RPMI7951 (cell line): Measurements from ENCODE around the gene SERPINI1. TPM values are rescaled to one million over a fixed set of nuclear protein-coding genes. Genes with fewer than 3 reads are reported as not detected.

Experiments
- DNase-seq: peaks from one replicate; pipeline ENCODE4 v3.0.0-alpha.2; 2012; ENCODE audit warnings: low read depth
- total RNA-seq: library from RNA; depleted of rRNA; stranded (reverse); fragments of >200 nt; shearing (Covaris generic); gene quantifications from 2 replicates; pipeline ENCODE4 v1.2.3, GENCODE V29; 2014; rRNA removed

SERPINI1 gene, protein sequence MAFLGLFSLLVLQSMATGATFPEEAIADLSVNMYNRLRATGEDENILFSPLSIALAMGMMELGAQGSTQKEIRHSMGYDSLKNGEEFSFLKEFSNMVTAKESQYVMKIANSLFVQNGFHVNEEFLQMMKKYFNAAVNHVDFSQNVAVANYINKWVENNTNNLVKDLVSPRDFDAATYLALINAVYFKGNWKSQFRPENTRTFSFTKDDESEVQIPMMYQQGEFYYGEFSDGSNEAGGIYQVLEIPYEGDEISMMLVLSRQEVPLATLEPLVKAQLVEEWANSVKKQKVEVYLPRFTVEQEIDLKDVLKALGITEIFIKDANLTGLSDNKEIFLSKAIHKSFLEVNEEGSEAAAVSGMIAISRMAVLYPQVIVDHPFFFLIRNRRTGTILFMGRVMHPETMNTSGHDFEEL
- total RNA-seq, result 1.9 TPM in 2 replicates

DNA sequence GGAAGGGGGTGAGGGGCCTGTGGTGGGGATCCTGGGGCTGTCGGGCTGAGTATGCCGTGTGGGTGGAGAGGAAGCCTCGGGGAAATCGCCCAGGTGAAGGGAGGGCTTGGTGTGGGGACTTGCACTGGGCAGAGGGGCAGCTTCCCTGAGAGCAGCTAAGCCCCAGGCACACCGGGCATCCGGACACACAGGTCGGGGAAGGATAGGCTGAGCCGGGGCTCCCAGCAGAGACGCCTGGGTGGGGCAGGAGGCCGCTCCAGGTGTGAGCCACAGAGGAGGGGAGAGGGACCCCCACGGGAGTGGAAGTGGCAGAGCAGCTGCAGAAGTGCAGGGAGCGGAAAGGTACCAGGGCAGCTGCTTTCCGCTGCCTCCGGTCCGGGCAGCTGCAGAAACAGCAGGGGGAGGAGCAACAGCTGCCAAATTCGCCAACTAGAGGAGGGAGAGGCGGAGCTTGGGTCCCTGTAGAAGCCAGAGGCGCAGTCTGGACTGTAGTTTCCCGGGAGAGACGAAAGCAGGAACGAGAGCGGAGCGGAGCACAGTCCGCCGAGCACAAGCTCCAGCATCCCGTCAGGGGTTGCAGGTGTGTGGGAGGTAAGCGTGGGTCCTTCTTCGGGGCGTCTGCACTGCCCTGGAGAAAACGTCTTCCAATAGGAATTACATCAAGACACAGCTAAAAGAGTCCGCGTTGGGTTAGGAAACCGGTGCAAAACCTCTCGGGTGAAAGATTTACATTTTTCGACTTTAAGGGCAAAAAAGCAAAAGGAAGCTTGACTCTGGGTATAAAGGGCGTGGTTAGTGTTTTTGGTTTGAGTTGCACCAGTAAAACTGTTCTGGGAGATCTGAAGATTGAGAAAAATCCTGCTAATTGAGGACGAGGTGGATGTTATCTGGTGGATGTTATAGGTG lies at the start of gene SERPINI1:
TSS of gene SERPINI1 (plus strand) at position 489 of the 906 bp plus-strand sequence. CDS start 53,408 bp downstream, outside the sequence.
- peak; percentile 92 for DNase-seq

- DNase-seq, result peak; percentile 34
Observed at GRCh38 chr3:167691366-167691765, 44.2 kb upstream of the SERPINI1 start.

DNA sequence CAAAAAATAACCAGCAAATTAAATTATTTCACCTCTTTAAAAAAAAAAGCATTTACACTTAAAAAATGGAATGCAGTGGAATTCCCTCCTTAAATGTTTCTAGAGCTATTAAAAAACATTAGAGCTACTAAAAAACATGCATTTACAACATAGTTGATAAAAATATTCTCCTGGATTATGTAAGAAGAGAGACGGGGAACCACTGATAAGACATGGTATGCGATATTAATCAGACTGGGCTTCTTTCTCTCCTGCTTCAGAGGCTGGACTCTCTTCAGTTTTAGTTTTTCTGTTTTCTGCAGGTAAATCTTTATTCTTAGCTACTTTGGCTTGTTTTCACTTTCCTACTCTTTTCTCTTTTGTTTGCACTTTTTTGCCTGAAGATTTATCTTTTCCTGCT lies 41.4 kb upstream of the SERPINI1 start:
- DNase-seq, result no peak

DNA sequence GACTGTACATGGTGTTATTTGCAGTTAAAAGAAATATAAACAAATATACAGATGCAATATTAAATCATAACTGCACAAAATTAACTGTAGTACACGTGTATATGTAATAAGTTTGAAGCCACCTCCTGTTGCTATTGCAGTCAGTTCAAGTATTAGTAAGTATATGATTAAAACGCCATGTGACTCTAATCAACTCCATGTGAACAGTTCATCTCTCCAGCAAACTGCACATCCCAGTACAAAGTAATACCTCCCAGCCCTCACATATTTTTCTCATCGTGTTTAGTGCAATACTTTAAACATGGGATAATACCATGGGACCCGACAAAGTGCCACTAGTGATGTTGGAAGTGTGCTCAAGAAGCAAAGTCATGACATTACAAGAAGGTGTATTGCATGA lies 35.5 kb upstream of the SERPINI1 start:
- no peak for DNase-seq

DNA sequence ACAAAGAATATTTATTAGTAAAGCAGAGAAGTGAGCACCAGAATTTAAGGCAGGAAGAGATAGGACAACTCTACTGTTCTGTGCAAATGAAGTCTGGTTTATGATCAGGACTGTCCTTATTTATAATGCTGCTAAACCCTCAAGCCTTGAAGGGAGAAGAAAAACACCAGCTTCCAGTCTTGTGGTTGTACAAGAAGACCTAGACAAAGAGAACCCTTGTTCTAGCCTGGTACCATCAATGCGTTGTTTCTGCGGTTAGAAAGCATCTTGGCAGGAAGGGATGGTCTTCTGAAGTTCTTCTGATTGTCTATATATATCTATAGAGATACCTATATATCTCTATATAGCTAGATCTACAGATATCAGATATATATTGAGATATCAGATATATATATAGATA lies 34.6 kb upstream of the SERPINI1 start:
- peak; percentile 12 for DNase-seq

GRCh38 chr3:167705840-167706239 lies 29.7 kb upstream of the SERPINI1 start:
- no peak for DNase-seq

- DNase-seq, result no peak
Observed at GRCh38 chr3:167709690-167710089, 25.8 kb upstream of the SERPINI1 start.

GRCh38 chr3:167710552-167710951 lies 25.0 kb upstream of the SERPINI1 start:
- no peak for DNase-seq

- no peak for DNase-seq
Observed at GRCh38 chr3:167711439-167711838, 24.1 kb upstream of the SERPINI1 start.

DNA sequence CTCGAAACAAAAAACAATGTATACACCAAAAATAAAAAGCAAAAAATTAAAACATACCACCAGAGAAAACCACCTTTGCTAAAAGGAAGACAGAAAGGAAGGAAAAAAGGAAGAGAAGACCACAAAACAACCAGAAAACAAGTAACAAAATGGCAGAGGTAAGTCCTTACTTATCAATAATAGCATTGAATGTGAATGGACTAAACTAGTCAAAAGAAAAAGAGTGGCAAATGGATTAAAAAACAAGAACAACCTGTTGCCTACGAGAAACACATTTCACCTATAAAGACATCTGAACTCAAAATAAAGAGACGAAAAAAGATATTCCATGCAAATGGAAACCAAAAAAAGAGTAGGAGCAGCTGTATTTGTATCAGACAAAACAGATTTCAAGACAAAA lies 23.1 kb upstream of the SERPINI1 start:
- no peak for DNase-seq

- no peak for DNase-seq
Observed at GRCh38 chr3:167714871-167715270, 20.6 kb upstream of the SERPINI1 start.

- DNase-seq, result no peak
Observed at GRCh38 chr3:167716920-167717319, 18.6 kb upstream of the SERPINI1 start.

DNA sequence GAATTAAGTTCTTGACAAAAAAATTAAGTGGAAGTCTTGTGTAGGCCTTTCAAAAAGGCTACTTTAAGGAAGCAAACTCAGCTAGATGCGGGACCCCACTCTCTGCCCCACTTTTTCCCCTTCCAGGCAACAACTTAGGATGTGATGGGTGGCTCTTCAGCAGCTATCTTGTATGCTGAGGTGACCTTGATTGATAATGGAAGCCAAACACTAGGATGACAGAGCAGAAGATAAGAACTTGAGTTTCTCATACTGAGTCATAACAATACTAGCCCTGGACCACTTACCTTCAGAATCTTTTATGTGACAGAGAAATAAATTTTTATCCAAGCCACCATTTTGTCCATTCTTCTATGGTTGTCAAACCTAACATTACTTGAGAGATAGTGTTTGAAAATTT lies 16.9 kb upstream of the SERPINI1 start:
- no peak for DNase-seq

GRCh38 chr3:167723025-167723512 lies 12.5 kb upstream of the SERPINI1 start:
- DNase-seq, result no peak

- DNase-seq, result no peak
Observed at GRCh38 chr3:167723872-167724271, 11.6 kb upstream of the SERPINI1 start.

GRCh38 chr3:167728176-167728575 lies 7.3 kb upstream of the SERPINI1 start:
- peak; percentile 62 for DNase-seq

- no peak for DNase-seq
Observed at GRCh38 chr3:167728632-167729323, 6.7 kb upstream of the SERPINI1 start.

DNA sequence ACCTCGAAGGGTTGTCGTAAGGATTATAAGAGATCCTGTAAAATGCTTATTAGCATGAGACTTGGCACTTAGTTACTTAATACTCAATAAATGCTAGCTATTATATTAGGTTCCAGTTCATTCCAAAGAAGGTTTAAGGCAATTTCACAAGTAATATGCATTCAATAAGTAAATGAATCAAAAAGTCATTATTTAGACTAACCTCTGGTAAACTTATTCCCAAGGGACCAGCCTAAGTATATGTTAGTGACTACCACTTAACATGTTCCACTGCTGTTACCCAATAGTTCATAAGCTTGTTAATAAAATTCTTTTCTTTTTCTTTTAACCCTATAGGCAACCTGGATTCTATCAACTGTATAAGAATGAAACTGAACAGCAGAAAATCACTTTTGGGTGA lies 5.9 kb upstream of the SERPINI1 start:
- no peak for DNase-seq

DNA sequence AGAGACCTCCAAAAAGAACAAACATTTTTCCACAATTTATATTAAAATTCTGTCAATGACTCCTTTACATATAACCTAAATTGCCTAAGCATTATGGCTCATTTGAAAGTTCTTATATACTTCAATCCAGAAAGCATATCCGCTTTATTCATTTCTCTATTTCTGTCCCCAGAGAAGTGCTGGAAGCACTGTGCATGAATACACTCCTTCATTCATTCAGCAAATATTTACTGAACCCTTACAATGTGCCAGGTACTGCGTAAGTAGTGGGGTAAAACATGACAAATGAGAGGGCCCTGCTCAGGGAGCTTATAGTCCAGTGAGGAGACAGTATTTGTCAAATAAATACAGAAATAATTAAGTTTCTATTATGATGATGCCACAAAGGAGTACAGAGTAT lies 4.1 kb upstream of the SERPINI1 start:
- DNase-seq, result no peak

DNA sequence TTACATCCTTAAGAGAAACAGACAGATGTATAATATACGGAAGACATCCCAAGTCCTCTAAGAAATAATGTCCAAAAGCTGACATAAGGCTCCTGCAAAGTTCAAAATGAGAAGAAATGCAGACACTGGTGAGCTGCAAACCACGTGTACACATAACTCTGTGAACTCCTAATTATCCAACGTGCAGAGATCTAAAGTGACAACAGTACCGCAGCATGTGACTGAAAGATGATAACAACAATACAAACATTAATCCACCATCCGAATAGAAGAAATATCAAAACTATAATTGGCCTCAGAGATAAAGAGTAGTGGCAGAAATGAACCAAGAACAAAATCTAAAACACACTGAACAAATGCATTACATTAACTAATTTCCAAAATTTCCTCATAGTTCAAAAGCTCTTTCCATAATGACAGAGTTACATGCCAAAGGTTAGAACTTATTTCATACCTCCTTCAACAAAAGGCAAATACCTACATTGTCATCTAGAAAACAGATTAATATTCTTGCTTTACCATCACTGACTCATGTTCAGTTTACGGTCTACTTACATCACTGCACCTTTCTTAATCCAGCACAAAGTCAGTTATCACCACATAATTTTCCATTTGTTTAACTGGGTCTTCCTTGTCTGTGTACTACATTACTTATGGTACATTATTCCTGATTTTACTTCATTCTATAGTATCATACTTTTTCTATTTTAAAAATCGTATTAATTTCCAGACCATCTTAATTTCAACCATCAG lies 3.0 kb upstream of the SERPINI1 start:
- DNase-seq, result no peak

- peak; percentile 9 for DNase-seq
Observed at GRCh38 chr3:167733961-167734497, 1.5 kb upstream of the SERPINI1 start.
